OCI-LY7 (cell line): ENCODE measurements around the gene SLC35E2B.

Experiments
- EZH2phosphoT487 ChIP-seq: fragments of 200-600 bp; sonication (generic); IDR thresholded peaks from 2 replicates; pipeline ENCODE4 v1.6.1; 2018; ENCODE audit warnings: low read depth, borderline replicate concordance, mild to moderate bottlenecking, mixed run types, antibody characterized with exemption, low read length, moderate library complexity, mixed read lengths
- TF ChIP-seq, protein P1 (sequence below): fragments of 200-600 bp; sonication (generic); conservative IDR thresholded peaks from 2 replicates; pipeline ENCODE4 v1.5.1; 2014; ENCODE audit warnings: mild to moderate bottlenecking, antibody characterized with exemption, low read length, moderate library complexity, mixed read lengths

DNA sequence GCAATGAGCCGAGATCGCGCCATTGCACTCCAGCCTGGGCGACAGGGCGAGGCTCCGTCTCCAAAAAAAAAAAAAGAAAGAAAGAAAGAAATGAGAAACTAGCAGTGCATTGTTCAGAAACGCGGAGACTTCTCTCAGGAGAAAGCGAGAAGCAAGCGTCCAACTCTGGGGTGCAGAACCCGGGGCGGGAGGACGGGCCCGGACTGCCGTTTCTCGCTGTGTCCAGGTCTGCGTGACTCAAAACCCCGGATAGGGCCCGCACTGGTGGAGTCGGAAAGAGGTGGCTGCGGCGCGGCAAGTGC, 77.7 kb downstream of the SLC35E2B start:
- TF ChIP-seq, protein P1, sequence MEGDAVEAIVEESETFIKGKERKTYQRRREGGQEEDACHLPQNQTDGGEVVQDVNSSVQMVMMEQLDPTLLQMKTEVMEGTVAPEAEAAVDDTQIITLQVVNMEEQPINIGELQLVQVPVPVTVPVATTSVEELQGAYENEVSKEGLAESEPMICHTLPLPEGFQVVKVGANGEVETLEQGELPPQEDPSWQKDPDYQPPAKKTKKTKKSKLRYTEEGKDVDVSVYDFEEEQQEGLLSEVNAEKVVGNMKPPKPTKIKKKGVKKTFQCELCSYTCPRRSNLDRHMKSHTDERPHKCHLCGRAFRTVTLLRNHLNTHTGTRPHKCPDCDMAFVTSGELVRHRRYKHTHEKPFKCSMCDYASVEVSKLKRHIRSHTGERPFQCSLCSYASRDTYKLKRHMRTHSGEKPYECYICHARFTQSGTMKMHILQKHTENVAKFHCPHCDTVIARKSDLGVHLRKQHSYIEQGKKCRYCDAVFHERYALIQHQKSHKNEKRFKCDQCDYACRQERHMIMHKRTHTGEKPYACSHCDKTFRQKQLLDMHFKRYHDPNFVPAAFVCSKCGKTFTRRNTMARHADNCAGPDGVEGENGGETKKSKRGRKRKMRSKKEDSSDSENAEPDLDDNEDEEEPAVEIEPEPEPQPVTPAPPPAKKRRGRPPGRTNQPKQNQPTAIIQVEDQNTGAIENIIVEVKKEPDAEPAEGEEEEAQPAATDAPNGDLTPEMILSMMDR: no peak
- TF ChIP-seq EZH2phosphoT487: no peak
